ENCODE data around the gene VPS45.
"Not testable (repeated sequence)": the region's sequence is repeated elsewhere in the genome, so short reads cannot be mapped to it uniquely, and the experiment has no call there.

DNA sequence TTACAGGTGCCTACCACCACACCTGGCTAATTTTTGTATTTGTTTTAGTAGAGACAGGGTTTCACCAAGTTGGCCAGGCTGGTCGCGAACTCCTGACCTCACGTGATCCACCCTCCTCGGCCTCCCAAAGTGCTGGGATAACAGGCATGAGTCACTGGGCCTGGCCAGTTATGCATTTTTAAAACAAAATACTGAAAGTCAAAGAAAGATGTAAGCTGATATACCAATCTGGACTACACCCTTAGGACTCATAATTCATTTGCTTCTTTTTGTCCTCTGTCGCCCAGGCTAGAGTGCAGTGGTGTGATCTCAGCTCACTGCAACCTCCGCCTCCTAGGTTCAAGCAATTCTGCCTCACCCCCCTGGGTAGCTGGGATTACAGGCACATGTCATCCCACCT lies 67.8 kb downstream of the VPS45 start:
- TF ChIP-seq, protein P1, sequence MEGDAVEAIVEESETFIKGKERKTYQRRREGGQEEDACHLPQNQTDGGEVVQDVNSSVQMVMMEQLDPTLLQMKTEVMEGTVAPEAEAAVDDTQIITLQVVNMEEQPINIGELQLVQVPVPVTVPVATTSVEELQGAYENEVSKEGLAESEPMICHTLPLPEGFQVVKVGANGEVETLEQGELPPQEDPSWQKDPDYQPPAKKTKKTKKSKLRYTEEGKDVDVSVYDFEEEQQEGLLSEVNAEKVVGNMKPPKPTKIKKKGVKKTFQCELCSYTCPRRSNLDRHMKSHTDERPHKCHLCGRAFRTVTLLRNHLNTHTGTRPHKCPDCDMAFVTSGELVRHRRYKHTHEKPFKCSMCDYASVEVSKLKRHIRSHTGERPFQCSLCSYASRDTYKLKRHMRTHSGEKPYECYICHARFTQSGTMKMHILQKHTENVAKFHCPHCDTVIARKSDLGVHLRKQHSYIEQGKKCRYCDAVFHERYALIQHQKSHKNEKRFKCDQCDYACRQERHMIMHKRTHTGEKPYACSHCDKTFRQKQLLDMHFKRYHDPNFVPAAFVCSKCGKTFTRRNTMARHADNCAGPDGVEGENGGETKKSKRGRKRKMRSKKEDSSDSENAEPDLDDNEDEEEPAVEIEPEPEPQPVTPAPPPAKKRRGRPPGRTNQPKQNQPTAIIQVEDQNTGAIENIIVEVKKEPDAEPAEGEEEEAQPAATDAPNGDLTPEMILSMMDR (IDR thresholded peaks at IDR 0.05; ENCODE audit: insufficient read depth, low read length, poor library complexity, severe bottlenecking) = not testable (repeated sequence)
- TF ChIP-seq EZH2phosphoT487 (conservative IDR thresholded peaks at IDR 0.05; ENCODE audit: low read length) = not testable (repeated sequence)

Measured in SU-DHL-6 (cell line).